HG03039 (cell line): ENCODE results near the gene PTPRE.
A peak's percentile ranks its signal among the peaks of the same experiment; 100 is the strongest.
"Not testable (repeated sequence)": the region's sequence is repeated elsewhere in the genome, so short reads cannot be mapped to it uniquely, and the experiment has no call there.

ENCODE experiments used
- ATAC-seq: cut with Tn5 transposase; IDR thresholded peaks from one replicate; pipeline ENCODE4 v1.9.1; 2021; ENCODE audit warnings: mild to moderate bottlenecking, moderate library complexity; ENCODE audit not compliant: unreplicated experiment

The PTPRE gene

DNA sequence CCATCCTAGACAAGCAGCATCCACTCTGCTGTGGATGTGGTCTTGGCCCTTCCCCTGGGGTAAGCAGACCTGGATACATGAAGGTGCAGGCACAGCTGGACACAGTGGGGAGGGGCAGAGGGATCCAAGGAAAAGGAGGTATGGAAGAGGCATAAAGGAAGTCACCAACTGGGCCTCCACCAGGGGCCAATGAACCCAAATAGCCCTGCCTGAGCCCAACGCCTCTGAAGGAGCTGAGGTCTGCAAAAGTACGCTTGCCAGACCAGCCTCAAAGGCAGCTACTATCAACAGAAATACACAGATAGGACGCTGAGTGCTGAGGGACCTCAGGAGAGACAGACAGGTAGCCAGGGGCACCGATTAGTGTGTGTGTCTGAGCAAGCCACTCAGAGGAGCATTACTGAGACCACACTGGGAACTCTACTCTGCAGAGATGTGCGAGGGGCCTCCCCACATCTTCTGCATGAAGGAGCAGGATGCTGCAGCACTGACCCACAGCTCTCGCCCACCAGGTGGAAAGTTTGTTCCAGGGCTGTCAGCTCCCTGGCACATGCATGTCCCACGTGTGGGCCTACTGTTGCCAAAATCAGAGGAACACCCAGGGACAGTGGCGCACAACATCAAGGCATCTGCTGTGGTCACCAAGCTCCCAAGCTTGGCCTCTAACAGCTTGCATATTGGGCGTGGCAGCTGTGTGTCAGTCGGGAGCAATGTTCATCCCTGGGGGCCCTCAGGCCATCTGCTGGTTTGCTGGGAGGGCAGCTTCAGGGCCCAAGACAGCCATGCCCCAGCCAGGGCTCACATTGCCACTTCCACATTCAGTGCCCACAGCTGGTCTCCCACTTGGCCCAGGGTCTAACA is 179.3 kb downstream of the PTPRE start:
- no peak for ATAC-seq

DNA sequence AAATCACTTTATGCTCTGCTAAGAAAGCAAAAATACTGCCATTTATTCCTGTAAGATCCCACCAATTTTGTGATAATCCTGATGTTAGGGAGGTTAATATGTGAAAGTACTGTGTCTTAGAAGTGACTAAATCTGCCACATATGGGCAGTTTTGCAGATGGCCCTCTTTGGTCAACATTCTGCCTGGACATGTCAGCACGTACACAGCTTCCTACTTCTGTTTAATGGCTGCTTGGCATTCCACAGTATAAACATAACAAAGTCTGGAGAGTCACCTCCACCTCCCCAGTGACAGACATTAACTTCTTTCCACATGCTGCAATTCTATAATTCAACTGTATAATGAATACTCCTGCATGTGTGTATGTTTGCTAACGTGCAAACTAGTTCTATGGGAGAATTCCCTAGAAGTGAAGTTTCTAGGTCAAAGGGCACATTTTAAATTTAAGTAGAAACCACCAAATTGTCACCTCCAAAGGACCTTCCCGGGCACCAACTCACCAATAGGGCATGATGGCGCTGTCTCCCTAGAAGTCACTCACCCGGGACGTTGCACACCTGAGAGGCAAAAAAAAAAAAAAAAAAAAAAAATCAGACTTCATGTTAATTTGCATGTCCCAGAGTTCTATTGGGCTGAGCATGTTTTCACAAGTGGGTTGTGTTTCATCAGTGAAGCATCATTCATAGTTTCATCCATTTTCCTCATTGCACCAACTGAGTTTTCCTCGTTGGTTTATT is 180.4 kb downstream of the PTPRE start:
- ATAC-seq, result no peak

DNA sequence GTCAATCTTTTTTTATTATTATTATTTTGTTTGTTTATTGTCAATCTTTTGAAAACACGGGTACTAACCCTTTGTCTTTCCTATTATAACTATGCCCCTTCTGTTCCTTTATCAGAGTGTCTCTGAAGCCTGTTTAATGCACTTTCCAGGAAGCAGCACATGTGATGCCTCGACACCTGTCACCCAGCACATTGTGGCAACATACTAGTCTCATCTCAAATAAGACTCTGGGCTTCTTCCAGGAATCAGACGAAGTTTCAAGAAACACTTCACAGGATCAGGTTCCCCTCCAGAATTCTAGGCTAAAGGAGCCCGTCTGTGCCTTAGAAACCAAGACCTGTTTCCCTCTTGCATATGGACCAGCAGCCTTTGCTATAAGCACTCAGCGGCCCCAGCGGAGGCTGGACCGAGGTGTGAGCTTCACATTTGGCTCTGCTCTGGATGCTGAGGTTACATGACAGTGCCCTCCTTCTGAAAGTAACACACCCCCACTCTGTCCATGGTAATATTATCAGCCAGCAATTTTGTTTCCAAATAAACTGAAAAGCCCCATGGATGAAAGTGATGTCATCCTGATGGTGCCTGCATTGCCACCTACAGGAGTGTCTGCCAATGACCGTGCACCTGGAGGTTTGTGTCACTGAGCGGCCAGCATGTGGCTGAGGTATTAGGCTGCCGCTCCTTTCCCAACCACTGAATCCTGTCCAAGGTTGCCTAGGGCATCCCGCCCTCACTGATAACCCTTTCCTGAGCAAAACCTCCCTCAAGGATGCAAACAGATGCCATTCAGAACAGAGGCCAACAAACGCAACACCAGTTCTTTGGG is 181.2 kb downstream of the PTPRE start:
- ATAC-seq, result no peak

DNA sequence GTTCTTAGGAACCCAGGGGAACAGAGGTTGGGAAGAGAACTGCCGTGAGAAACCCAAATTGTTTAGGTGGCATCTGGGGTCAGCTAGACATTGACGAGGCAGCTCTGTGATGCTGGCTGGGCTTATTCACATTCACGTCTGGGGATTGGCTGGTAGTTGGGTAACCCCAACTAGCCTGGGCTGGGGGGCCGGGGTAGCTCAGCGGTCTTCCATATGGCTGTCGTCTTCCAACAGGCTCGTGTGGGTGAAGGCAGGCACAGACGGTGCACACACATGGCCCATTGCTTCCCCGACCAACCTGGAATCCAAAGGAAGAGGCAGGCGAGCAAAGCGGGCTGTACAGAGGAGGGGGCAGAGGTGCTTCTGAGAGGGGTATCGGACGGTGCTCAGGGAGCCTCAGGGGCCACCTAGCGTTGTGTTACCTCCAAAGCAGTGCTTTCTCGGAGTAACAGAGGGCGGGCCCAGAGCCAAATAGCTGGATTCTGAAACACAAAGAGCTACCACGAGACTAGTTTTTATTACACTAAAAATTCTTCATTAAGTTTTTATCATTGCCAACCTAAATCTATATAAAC is 184.8 kb downstream of the PTPRE start:
- ATAC-seq, result no peak

DNA sequence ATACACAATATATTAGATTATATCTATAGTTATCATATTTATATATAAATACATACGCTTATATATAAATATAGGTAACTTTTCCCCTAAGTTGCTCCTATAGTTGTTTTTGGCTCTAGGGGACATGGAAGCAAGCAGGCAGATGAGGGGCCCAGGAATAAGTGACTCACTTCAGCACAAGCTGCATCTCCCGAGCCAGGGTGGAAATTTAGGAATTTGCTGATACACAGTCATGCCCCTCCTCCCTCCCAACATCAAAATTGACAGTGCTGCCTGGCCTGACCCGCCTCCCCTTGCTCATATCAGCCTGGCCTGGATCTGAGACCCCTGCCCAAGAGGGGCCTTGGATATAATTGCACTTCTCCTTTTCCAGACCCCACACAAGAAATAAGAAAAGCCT is 185.6 kb downstream of the PTPRE start:
- no peak for ATAC-seq

DNA sequence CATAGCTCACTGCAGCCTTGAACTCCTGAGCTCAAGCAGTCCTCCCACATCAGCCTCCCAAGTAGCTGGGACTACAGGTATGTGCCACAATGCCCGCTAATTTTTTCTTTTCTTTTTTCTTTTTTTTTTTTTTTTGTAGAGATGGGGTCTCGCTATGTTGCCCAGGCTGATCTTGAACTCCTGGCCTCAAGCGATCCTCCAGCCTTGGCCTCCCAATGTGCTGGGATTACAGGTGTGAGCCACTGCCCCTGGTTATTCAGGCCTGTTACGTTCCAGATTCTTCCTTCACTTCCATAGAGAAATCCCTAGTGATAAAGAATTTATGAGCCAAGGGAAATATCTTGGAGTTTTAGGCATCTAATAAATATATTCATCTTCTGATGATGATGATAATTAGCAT is 187.7 kb downstream of the PTPRE start:
- ATAC-seq, result not testable (repeated sequence)

DNA sequence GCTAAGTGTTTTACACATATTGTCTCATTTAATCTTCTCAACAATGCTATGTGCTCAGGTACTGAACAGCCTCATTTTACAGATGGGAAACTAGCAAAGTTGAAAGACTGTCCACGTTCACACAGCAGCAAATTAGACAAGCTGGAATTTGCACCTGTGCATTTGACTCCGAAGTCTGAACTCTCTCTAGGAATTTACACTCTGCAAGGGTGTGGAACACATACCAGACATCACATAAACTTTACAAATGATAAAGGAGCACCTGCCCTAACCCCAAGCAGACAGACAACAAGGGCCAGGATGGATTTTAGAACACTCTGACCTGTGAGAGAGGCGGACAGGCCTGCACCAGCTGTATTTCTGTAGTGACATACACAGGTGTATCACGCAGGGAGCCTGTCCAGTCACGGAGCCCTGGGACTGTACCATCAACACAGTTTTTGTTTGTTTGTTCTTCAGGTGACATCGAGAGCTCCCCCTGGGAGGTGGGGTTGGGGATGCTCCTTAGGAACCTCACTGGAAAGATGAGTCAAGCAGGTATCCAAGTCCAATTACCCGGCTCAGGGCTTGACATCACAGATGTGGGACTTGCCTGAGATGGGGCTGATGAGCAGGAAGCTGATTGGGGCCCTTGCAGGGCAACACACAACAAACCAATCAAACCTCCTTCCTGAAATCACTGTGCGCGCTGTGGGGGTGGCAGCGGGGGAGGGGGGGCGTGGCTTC is 188.3 kb downstream of the PTPRE start:
- ATAC-seq, result peak; percentile 74

DNA sequence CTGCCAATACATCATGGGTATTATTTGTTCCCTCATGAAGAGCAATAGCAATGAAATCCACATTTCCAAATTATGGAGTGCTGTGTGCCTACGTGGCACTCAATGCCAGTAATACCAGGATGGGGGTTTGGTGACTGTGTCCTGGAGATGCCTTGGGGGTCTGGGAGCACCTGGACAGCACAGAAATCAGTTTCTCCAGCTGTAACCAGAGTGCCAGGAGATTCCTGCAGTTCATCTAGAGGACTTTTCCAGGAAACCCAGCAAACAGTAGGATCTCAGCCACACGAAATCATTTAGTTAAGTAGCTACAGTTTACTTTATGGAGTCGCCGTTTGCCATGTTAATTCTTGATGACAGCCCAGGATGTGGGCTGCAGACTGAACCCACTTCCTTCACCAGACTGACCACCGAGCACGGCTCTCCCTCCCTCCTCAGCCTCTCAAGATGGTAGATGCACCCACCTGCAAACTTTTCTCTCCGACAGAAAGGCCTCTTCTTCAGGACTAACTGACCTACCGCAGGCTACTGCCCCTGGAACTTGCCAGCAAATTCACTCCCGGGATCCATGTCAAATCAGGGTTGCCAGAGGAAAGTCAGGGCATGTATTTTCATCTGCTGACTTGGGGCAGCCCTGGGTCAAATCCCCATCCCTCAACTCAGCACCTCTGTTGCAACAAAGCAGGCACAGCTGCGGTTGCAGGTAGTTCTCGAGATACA is 189.0 kb downstream of the PTPRE start:
- no peak for ATAC-seq

DNA sequence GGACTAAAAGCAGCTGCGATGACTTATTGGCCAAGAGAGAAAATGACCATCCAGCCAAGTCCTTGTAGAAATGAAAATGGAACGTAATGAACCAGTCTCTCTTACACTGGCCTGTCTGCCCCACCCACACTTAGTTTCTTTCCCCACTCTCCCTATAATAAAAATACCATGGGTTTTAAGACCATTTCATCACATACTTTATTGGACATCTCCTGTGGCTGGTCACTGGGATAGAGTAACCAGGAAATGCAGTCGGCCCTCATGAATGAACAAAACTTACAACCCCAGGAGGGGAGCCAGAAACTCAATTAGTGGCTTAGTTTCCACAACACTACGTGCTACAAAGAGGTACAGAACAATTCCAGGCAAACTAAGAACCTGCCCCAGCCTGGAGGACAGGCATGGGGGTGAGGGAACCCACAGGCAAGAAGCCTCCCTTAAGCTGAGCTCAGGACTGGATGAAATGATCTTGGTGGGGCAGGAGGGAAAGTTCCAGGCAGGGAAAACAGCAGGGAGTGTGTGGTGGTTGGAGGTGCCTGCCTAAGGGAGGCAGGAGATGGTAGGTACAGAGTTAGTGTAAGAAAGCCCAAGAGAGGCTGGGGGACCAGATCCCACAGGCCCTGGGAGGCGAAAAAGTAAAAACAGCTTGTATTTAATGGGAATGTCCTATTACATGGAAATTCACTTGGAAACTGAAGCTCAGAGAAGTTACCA is 189.7 kb downstream of the PTPRE start:
- ATAC-seq, result no peak

DNA sequence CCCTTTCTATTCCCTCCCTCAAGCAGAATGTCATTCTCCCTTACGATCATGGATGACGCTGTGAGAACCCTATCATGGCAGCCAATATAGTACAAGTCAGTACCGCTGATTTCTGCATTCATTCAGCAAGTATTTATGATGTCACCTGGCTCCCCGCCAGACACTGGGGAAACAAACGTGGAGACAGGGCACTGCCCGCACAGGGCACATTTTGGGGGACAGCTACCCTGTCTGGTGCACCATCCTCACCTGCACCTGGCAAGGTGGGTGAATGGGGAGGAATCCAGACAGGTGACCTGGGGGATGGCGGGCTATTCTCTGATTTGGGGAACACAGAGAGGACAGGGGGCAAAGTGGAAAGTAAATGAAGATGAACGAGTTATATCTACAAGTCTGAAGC is 190.9 kb downstream of the PTPRE start:
- no peak for ATAC-seq

DNA sequence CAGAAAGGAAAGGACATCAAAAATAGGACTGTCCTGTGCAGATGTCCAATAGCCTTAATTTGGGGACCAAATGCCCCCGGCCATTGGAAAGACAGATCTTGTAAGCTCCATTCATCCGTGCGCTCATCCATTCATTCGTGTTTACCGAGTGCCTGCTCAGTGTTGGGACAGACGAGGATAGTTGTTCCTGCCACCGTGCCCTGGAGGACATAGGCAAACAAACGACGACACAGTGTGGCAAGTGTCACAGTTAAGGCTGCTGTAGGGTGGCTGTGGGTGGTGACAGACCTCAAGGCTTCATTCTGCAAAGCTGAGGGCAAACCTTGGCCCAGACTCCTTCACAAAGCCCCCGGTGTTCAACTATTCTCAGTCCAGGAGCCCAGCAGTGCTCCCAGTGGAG is 191.7 kb downstream of the PTPRE start:
- ATAC-seq, result no peak

DNA sequence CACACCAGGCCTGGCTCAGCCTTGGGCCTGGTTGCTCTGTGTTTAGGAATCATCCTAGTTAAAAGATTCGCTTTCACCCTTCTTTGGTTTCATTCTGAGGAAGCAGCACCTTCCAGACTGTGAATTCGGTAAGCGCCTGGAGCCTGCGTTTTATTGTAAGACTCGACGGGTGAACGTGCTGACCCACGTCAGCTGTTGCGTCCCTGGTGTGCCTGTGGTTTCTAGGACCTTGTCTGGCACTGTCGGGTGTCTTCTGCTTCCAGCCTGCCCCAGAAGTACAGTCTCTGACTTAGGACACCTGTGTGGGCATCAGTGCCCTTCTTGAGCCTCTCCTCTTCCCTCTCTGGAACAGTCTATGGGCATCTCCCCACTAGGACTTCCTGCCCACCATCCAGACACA is 193.0 kb downstream of the PTPRE start:
- ATAC-seq, result no peak

DNA sequence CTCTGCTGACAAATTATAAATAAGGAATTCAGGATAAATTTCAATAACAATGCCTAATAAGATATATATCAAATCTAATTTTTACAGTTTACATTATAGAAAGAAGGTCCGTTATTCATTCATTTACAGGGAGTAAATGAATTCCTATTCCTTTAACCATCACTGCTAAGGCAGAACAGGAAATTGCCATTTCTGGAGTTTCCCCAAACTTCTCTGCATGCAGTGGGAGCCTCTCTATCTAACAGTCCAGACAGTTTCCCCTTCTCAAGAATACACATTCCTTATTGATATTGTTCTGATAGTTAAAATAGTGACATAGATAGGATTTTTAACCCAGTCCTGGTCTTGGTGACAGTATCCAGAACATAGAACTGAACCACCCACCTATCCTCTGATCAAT is 195.0 kb downstream of the PTPRE start:
- no peak for ATAC-seq

DNA sequence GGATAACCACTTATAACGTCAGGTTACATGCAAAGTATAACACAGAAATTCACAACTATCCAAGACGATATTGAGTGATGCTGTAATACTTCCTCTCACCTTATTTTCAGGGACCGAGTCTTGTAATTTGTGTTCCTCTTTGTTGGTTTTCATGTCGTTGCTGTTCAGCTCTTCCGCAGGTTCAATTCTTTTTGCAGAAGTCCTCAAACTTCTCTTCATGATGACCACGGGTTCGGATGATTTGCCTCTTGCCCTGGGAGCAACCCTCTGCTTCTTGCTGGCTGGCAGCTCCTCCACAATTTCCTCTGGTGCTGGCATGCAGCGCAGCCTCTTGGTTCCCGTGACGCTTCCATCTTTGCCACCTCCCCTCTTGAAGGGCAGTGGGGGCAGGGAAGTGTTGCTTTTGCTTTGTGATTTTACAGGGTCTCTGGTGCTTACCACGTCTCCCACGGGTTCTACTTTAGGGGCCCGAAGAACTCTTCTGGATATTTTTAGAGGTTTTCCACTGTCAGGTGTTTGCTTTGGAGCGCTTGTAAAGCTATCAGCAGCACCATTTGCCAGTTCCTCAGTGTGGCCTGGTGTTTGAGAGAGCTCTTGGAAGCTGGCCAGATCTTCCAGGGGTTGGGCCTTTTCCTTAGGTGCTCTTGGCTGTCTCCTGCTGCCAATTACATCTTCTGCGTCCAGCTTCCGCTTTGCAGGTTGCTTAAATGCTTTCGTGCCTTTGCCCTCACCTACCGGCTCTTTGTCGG is 195.8 kb downstream of the PTPRE start:
- no peak for ATAC-seq

DNA sequence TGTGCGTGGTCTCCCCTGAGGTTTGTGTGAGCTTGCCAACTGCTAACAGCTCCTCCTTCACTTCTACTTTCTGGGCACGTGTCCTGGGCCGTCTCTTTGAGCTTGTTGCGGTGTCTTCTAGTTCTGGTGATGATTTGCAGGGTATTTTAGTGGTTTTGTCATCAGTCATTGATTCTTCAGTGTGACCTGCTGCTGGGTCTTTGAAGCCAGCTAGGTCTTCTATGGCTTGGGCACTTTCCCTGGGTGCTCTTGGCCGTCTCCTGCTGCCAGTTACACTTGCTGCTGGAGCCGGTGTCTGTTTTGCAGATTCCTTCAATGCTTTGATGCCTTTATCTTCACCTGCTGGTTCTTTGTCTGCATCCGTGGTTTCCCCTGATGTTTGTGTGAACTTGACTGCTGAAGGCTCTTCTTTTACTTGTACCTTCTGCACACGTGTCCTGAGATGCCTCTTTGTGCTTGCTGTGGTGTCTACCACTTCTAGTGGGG is 196.4 kb downstream of the PTPRE start:
- ATAC-seq, result no peak

DNA sequence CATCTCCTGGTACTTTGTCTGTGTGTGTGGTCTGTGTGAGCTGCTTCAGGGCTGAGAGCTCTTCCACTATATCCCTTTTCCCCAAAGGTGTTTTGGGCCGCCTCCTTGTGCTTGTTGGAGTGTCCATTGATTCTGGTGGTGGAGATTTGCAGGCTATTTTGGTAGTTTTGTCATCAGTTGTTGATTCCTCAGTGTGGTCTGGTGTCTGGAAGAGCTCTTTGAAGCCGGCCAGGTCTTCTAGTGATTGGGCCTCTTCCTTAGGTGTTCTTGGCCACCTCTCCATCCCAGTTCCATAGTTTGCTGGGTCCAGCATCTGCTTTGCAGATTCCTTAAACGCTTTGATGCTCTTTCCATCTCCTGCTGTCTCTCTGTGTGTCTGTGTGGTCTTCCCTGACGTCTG is 198.5 kb downstream of the PTPRE start:
- no peak for ATAC-seq

DNA sequence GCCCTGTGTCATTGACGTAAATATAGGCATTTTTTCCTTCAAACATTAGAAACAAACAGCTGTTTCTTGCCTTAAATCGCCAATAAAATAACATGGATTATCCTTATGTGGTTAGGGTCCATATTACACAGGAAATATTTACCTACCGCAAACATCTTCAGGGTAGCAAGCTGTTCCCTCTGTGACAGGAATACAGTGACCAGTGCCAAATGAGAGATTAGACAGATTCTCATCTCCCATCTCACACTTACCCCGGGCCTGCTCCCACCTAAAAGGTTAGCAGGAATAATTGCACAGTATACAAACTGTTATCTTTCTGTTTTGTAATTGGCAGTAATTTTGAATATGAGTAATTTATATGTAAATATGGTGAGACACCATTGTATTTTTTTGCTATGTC is 202.8 kb downstream of the PTPRE start:
- no peak for ATAC-seq

DNA sequence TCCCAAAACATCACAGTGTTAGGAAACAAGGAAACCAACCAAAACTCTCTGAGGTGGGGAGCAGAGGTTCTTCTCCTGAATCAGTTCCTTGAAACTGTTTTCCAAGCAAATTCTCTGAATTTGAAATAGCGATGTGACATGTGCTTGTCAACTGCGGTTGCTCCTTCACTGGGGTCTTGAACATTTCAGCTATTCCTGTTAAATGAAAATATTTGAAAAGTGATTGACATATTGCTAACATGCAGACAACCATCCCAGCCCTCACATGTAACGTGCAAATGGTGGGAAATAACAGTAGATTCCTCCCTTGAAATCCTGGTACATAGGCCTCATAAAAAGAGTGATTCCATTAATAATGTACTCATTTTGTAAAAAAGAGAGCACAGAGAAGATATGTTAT is 203.4 kb downstream of the PTPRE start:
- ATAC-seq, result no peak
